Smooth muscle cell (in vitro differentiated cells): Measurements from ENCODE around the gene PTBP1. TPM values are rescaled to one million over a fixed set of nuclear protein-coding genes. Genes with fewer than 3 reads are reported as not detected.

Experiments
- DNase-seq: peaks from one replicate; lab custom pipeline; 2025; ENCODE audit not compliant: unreplicated experiment; lab: John Stamatoyannopoulos, UW
- H2AFZ ChIP-seq: fragments of 200-600 bp; sonication (generic); 2 replicates; pipeline ENCODE4 v1.6.0; 2016; ENCODE audit warnings: antibody characterized with exemption, low read depth, mild to moderate bottlenecking
- H3F3A ChIP-seq: fragments of 200-600 bp; sonication (generic); 2 replicates; pipeline ENCODE4 v1.6.0; 2017; ENCODE audit warnings: antibody characterized with exemption, low read depth
- H3K27ac ChIP-seq: fragments of 200-600 bp; sonication (generic); 2 replicates; pipeline ENCODE4 v1.5.1; 2016; ENCODE audit warnings: low read depth, mild to moderate bottlenecking
- H3K27me3 ChIP-seq: fragments of 200-600 bp; sonication (generic); 2 replicates; pipeline ENCODE4 v1.6.1; 2016; ENCODE audit warnings: low read depth, mild to moderate bottlenecking
- H3K36me3 ChIP-seq: fragments of 200-600 bp; sonication (generic); 2 replicates; pipeline ENCODE4 v1.5.1; 2016; ENCODE audit warnings: low read depth
- H3K4me1 ChIP-seq: fragments of 200-600 bp; sonication (generic); 2 replicates; pipeline ENCODE4 v1.5.1; 2016; ENCODE audit warnings: low read depth
- H3K4me2 ChIP-seq: fragments of 200-600 bp; sonication (generic); 2 replicates; pipeline ENCODE4 v1.6.0; 2016; ENCODE audit warnings: mild to moderate bottlenecking
- H3K4me3 ChIP-seq: fragments of 200-600 bp; sonication (generic); 2 replicates; pipeline ENCODE4 v1.5.1; 2016; ENCODE audit warnings: mild to moderate bottlenecking
- H3K79me2 ChIP-seq: fragments of 200-600 bp; sonication (generic); 2 replicates; pipeline ENCODE4 v1.6.0; 2016; ENCODE audit warnings: low read depth, mild to moderate bottlenecking
- H3K9ac ChIP-seq: fragments of 200-600 bp; sonication (generic); 2 replicates; pipeline ENCODE4 v1.6.0; 2016; ENCODE audit warnings: low read depth
- H3K9me3 ChIP-seq: fragments of 200-600 bp; sonication (generic); replicated peaks from 2 replicates; pipeline ENCODE4 v1.5.1; 2016; ENCODE audit warnings: low read depth
- H4K20me1 ChIP-seq: fragments of 200-600 bp; sonication (generic); 2 replicates; pipeline ENCODE4 v1.6.0; 2016; ENCODE audit warnings: low read depth
- WGBS: methylation state at CpG from one replicate; pipeline ENCODE4 v1.1.7; 2016; ENCODE audit warnings: low lambda C conversion rate; 5-methylcytosine and 5-hydroxymethylcytosine counted together
- polyA plus RNA-seq: library from polyadenylated mRNA; unstranded; fragments of >200 nt; fragmentation: Nextera tagmentation; extraction: Ambion mirVana; gene quantifications from 2 replicates; pipeline ENCODE4 v1.2.1, GENCODE V29; 2016
- total RNA-seq: library from RNA; depleted of rRNA; stranded (reverse); fragments of >200 nt; gene quantifications from 2 replicates; pipeline ENCODE4 v1.2.3, GENCODE V29; 2014
- TF ChIP-seq, protein P1 (sequence below): fragments of 200-600 bp; sonication (generic); IDR thresholded peaks from 2 replicates; pipeline ENCODE4 v1.5.1; 2017; ENCODE audit warnings: borderline replicate concordance, mild to moderate bottlenecking, antibody characterized with exemption; ENCODE audit not compliant: insufficient read depth, poor library complexity, severe bottlenecking

PTBP1 gene
- total and polyA plus RNA-seq, 2 experiments from 2014 or later, result 167 to 226 TPM

DNA sequence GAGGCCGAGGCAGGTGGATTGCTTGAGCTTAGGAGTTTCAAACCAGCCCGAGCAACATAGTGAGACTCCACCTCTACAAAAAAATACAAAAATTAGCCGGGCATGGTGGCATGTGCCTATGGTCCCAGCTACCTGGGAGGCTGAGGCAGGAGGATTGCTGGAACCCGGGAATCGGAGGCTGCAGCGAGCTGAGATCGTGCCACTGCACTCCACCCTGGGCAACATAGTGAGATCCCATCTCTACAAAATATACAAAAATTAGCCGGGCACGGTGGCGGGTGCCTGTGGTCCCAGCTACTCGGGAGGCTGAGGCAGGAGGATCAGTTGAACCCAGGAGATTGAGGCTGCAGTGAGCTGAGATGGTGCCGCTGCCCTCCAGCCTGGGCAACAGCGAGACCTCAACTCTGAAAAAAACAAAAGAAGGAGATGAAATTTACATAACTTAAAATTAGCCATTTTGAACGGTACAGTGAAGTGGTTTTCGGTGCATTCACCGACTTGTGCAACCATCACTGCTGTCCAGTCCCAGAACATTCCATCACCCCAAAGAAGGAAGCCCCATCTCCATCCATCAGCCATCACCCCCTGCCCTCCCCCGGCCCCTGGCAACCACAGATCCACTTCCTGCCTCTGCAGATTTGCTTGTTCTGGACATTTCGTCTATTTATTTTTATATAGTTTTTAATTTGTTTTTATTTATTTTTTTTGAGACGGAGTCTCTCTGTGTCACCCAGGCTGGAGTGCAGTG, 28.8 kb downstream of the PTBP1 start:
- no peaks in the 10 kb centered on the region for H3K79me2 ChIP-seq
- no peak overlapping the region for H3K4me3 ChIP-seq
- H3K4me1 ChIP-seq, result peaks cover 5% of the 10 kb centered on the region
- H3K4me2 ChIP-seq, result no peak overlapping the region
- H3F3A ChIP-seq, result no peaks in the 10 kb centered on the region
- TF ChIP-seq, protein P1, sequence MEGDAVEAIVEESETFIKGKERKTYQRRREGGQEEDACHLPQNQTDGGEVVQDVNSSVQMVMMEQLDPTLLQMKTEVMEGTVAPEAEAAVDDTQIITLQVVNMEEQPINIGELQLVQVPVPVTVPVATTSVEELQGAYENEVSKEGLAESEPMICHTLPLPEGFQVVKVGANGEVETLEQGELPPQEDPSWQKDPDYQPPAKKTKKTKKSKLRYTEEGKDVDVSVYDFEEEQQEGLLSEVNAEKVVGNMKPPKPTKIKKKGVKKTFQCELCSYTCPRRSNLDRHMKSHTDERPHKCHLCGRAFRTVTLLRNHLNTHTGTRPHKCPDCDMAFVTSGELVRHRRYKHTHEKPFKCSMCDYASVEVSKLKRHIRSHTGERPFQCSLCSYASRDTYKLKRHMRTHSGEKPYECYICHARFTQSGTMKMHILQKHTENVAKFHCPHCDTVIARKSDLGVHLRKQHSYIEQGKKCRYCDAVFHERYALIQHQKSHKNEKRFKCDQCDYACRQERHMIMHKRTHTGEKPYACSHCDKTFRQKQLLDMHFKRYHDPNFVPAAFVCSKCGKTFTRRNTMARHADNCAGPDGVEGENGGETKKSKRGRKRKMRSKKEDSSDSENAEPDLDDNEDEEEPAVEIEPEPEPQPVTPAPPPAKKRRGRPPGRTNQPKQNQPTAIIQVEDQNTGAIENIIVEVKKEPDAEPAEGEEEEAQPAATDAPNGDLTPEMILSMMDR, result no peak
- DNase-seq, result no peak
- H4K20me1 ChIP-seq, result no peaks in the 10 kb centered on the region
- WGBS, result 93% methylated on average over 19 of the region's 19 CpGs
- no peaks in the 10 kb centered on the region for H3K9me3 ChIP-seq
- no peak overlapping the region for H3K9ac ChIP-seq
- H2AFZ ChIP-seq, result no peak overlapping the region
- no peak overlapping the region for H3K27ac ChIP-seq
- H3K27me3 ChIP-seq, result no peaks in the 10 kb centered on the region
- H3K36me3 ChIP-seq, result no peaks in the 10 kb centered on the region

DNA sequence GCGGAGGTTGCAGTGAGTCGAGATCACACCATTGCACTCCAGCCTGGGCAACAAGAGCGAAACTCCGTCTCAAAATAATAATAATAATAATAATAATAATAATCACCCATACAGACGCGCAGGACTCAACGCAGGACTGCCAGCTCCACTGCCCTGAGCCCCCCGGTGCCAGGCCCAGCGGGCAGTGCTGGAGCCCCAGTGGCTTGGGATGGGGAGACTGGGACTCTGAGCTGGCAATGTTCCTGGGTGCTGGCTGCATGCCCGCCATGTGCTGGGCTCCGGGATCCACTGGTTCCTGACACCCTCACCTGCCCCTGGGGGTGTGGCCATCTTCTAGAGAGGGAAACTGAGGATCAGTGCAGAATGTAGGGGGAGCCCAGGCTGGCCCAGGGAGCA, 30.1 kb downstream of the PTBP1 start:
- Histone ChIP-seq H3K4me3 (no peak overlapping the region), H3K27ac (no peak overlapping the region), H3F3A (no peaks in the 10 kb centered on the region), H3K4me1 (peaks cover 5% of the 10 kb centered on the region), H4K20me1 (no peaks in the 10 kb centered on the region), H3K4me2 (no peak overlapping the region), H3K36me3 (no peaks in the 10 kb centered on the region), H3K79me2 (no peaks in the 10 kb centered on the region), H3K27me3 (no peaks in the 10 kb centered on the region), H3K9me3 (no peaks in the 10 kb centered on the region), H2AFZ (no peak overlapping the region), H3K9ac (no peak overlapping the region)
- DNase-seq, result no peak
- TF ChIP-seq, protein P1, result no peak
- WGBS, result 94% methylated on average over 11 of the region's 11 CpGs

DNA sequence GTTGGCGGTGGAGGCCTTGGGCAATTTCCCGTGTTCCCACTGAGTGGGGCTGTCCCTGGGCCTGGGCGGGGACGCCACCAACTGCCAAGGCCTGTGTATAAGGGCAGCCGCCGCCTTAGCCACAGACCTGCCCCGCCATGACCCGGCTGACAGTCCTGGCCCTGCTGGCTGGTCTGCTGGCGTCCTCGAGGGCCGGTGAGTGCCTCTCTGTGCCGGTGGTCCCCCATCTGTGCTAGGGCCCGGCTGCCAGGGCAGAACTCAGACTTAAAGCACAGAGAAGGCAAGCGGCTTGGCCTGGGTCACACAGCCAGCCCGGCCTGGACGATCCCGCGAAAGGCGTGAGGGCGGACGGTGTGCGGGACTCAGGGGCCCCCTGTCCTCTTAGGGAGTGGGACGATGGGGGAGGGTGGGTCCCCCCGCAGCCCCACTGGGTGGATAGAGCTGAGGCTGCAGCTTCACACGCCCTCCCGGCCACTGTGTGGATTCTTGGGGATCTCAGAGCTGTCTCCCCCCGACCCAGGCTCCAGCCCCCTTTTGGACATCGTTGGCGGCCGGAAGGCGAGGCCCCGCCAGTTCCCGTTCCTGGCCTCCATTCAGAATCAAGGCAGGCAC, 30.6 kb downstream of the PTBP1 start, which contains the start of gene AZU1:
Gene AZU1, plus strand, starts transcription at position 128 of the 612 bp plus-strand sequence. Its CDS starts 10 bp downstream, at position 138.
- H3K9ac ChIP-seq, result no peak within 1 kb of the TSS
- H3K27me3 ChIP-seq, result no peaks in the 10 kb centered on the region
- no peaks in the 10 kb centered on the region for H4K20me1 ChIP-seq
- no peak within 1 kb of the TSS for H3K4me3 ChIP-seq
- H3K27ac ChIP-seq, result no peak within 1 kb of the TSS
- H2AFZ ChIP-seq, result no peak within 1 kb of the TSS
- no peaks in the 10 kb centered on the region for H3K36me3 ChIP-seq
- DNase-seq, result no peak
- TF ChIP-seq, protein P1, result no peak
- no peak within 1 kb of the TSS for H3K4me2 ChIP-seq
- H3F3A ChIP-seq, result no peaks in the 10 kb centered on the region
- WGBS, result 93% methylated on average over 32 of the region's 33 CpGs
- no peaks in the 10 kb centered on the region for H3K79me2 ChIP-seq
- no peaks in the 10 kb centered on the region for H3K9me3 ChIP-seq
- peaks cover 5% of the 10 kb centered on the region for H3K4me1 ChIP-seq
